ENCODE measurements around the gene TUSC2.

- TF ChIP-seq POLR2A (IDR thresholded peaks at IDR 0.05), result no peak
- TF ChIP-seq CTCF (IDR thresholded peaks at IDR 0.05), result no peak
Observed at GRCh38 chr3:50355829-50356552, 28.0 kb upstream of the TUSC2 start.

Measured in adrenal gland (tissue), 5 donors.